Body of pancreas (tissue), 4 donors: ENCODE data around the gene SGMS2.

ENCODE experiments used
- CTCF ChIP-seq, 7 experiments: fragments of 450-650 bp in 4 of 7; fragments of 200-600 bp in 3 of 7; sonication (generic) in 3 of 7; IDR thresholded peaks; one replicate each; pipeline ENCODE4 v1.5.1; 2016 to 2019; ENCODE audit warnings: antibody characterized with exemption in 7 of 7
- POLR2A ChIP-seq, 3 donors: fragments of 450-650 bp; IDR thresholded peaks; one replicate each; pipeline ENCODE4 v1.6.1; 2016; ENCODE audit warnings: antibody characterized with exemption in 3 of 3, mild to moderate bottlenecking in 2 of 3

DNA sequence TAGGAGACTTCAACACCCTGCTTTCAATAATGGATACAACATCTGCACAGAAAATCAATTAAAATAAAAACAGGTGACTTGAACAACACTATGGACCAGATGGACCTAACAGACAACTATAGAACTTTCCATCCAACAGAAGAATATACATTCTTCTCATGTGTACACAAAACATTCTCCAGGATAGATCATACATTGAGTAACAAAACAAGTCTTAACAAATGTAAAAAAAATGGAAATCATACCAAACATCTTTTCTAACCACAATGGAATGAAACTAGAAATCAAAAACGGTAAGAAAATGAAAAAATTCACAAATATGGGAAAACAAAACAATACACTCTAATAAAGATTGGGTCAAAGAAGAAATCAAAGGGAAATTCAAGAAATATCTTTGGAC lies 131.3 kb downstream of the SGMS2 start:
- no peak for TF ChIP-seq POLR2A (IDR thresholded peaks at IDR 0.05)
- TF ChIP-seq CTCF (IDR thresholded peaks at IDR 0.05), result no peak
